Stomach smooth muscle (tissue), 2 donors: ENCODE data around the gene RUNX2.

Experiments used
- H3K27ac ChIP-seq: one replicate; pipeline ENCODE4 v1.7.0; 2013; ENCODE audit warnings: mild to moderate bottlenecking, low read length, inconsistent platforms
- H3K27me3 ChIP-seq, 2 donors: one replicate each; pipeline ENCODE4 v1.7.0; 2013; ENCODE audit warnings: low read length in 2 of 2; ENCODE audit not compliant: insufficient read depth in 2 of 2, control insufficient read depth in 1 of 2
- H3K36me3 ChIP-seq, 2 donors: one replicate each; pipeline ENCODE4 v1.7.0; 2013; ENCODE audit warnings: low read length in 2 of 2; ENCODE audit not compliant: control insufficient read depth in 2 of 2, insufficient read depth in 2 of 2
- H3K4me1 ChIP-seq: one replicate; pipeline ENCODE4 v1.7.0; 2013; ENCODE audit warnings: low read length; ENCODE audit not compliant: control insufficient read depth, insufficient read depth
- H3K4me3 ChIP-seq, 2 donors: one replicate each; pipeline ENCODE4 v1.7.0; 2013; ENCODE audit warnings: low read length in 2 of 2
- H3K9ac ChIP-seq, 2 donors: one replicate each; pipeline ENCODE4 v1.7.0; 2013; ENCODE audit warnings: low read length in 2 of 2, mild to moderate bottlenecking in 1 of 2
- H3K9me3 ChIP-seq, 2 donors: one replicate each; pipeline ENCODE4 v1.7.0; 2013; ENCODE audit warnings: low read length in 2 of 2; ENCODE audit not compliant: control insufficient read depth in 2 of 2
- donor health status: healthy.
- donor health status: Pancreatic carcinoma.

The RUNX2 gene

DNA sequence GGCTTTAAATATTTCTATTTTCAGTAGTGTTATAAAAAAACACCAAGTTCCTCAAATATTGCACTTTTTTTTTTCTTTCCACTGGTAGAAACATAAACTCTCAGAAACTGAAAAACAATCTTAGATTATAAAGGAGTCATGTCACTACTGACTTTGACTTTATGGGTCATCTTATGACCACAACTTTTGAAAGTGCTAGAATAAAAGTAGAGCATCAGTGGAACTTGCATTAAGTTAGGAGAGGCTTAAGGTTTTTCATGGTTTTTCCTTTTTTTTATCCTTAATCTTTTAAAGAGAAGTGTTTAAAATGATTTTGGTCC lies 106.2 kb downstream of the RUNX2 start:
- no peak overlapping the region for H3K27ac ChIP-seq
- no peaks in the 10 kb centered on the region for H3K36me3 ChIP-seq
- no peak overlapping the region for H3K4me3 ChIP-seq
- no peak overlapping the region for H3K9ac ChIP-seq
- H3K27me3 ChIP-seq: peaks cover 0 to 2% of the 10 kb centered on the region in 2 donors
- H3K4me1 ChIP-seq: no peaks in the 10 kb centered on the region
- no peaks in the 10 kb centered on the region for H3K9me3 ChIP-seq

DNA sequence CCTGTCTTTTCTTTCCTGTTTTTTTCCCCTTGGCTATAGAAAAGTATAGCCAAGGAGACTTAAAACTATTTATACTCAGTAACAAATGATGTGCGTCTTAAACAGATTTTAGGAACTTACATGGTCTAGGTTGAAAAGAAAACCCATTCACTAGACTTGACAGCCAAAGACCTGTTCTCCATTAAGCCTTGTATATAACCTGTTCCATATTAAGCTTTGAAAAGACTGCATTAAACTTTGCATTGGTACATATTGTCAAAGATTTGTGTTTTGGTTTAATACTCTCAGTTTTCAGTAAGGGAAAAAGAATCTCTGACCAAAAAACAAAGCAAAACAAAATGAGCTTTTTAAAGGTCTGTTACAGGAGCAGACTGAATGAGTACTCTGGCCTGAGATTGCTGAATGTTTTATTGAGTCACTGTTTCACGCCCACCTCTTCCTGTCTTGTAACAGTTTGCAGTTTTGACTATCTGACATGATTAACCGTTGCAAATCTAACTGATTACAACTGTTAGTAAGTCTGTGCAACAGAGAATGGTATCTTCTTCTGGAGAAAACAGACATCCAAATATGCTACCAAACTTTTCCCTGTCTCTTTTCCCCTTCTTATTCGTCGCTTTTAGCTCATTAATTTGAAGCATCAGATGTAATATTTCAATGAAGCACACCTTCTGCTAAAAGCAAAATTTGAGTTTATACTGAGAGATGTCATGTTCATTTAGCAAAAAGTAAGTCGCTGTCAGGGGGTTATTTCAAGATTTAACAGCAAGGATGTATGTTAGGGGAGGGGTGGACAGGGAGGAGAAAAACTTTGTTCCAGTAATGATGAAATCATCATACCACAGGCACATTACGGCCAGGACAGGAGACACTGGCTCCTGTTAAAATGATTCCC lies 108.7 kb downstream of the RUNX2 start:
- H3K9ac ChIP-seq: no peak overlapping the region
- H3K27ac ChIP-seq: no peak overlapping the region
- H3K4me3 ChIP-seq: no peak overlapping the region
- no peaks in the 10 kb centered on the region for H3K9me3 ChIP-seq
- H3K27me3 ChIP-seq: peaks cover 0 to 2% of the 10 kb centered on the region in 2 donors
- no peaks in the 10 kb centered on the region for H3K36me3 ChIP-seq
- H3K4me1 ChIP-seq: no peaks in the 10 kb centered on the region

DNA sequence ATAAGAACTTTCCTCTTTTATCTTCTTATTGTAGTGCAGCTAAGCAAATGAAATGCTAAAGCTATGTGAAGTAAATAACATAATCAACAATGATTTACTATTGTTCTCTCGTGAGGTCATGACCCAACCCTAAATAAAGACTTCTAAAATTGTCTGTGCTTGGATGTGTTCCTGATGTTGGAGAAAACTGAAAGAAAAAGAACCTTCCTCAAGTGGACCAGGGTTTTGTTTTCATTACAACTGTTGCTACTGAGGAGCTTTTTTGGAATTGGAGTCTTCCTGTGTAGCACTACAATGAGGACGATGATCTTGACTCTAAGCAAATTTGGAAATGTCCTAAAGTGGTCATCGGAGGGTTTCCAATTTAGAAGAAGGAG lies 109.3 kb downstream of the RUNX2 start:
- no peak overlapping the region for H3K9ac ChIP-seq

DNA sequence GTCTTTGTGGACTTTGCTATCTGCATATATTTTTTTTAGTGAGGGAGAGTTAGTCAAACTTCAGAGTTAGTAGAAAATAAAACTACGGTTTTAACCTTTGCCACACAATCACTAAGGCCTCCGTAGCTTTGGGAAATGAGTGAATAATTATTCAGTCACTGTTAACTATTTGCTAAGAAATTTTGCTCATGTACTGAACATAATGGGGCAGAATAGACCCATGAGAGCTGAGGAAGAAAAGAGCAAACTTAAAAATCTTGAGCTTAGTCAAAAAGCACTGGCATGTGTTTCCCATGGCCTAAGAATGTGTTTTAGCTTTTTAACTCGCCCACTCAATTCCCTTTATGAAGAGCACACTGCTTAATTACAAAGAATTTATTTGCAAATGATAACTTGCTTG lies 110.0 kb downstream of the RUNX2 start:
- no peaks in the 10 kb centered on the region for H3K4me1 ChIP-seq
- no peak overlapping the region for H3K9ac ChIP-seq
- H3K9me3 ChIP-seq: no peaks in the 10 kb centered on the region
- H3K36me3 ChIP-seq: no peaks in the 10 kb centered on the region
- H3K27ac ChIP-seq: no peak overlapping the region
- peaks cover 0 to 2% of the 10 kb centered on the region in 2 donors for H3K27me3 ChIP-seq
- H3K4me3 ChIP-seq: no peak overlapping the region

More for the DNA sequence above, 109.3 kb downstream of the RUNX2 start:
- Histone ChIP-seq H3K36me3 (no peaks in the 10 kb centered on the region), H3K27ac (no peak overlapping the region), H3K4me1 (no peaks in the 10 kb centered on the region), H3K4me3 (no peak overlapping the region), H3K9me3 (no peaks in the 10 kb centered on the region), H3K27me3 (peaks cover 0 to 2% of the 10 kb centered on the region in 2 donors)

DNA sequence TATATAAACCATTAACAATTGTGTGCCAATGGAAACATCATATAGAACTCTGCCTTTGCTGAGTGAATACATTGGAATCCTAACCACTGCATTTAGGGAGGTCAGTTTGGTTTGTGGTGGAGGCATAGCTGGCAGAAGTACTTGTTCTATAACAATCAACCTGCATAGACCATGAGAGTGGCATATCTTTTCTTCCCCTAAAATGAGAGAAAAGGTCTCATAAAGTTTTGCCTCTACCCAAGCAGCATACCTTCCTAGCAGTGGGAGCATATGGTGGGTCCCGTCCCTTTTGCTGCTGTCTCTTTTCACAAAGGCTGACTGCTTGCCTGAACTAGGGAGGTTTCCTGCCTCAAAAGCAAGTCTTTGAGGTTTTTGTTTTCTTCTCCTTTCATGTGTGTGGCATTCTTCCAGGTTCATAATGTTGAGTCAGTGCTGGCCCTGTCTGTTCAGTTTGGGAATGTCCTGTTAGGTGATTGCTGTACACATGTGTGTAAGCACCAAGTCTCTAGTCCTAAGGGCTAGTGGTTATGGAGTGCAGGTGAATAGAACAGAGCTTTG lies 110.8 kb downstream of the RUNX2 start:
- no peak overlapping the region for H3K9ac ChIP-seq
- H3K27ac ChIP-seq: no peak overlapping the region
- H3K9me3 ChIP-seq: no peaks in the 10 kb centered on the region
- H3K4me1 ChIP-seq: no peaks in the 10 kb centered on the region
- H3K27me3 ChIP-seq: peaks cover 0 to 2% of the 10 kb centered on the region in 2 donors
- H3K36me3 ChIP-seq: no peaks in the 10 kb centered on the region
- H3K4me3 ChIP-seq: no peak overlapping the region

DNA sequence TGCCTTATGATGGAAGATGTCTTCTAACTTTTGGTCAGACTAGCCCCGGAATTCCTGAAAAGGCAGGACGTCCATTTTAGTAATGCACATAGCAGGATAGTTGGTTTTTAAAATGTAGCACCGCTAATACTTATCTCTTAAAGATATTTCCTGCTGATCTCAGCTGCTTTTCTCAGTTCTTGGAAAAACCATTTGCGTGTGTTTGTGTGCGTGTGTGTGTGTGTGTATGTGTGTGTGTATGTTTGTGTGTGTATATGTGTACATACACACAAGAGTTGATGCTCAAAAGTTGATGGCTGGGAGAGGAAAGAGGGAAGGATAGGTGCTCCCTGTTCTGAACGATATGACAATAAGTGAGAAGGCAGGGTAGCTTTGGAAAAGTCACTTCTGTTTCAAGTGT lies 111.3 kb downstream of the RUNX2 start:
- Histone ChIP-seq H3K36me3 (no peaks in the 10 kb centered on the region), H3K9ac (no peak overlapping the region), H3K4me1 (no peaks in the 10 kb centered on the region), H3K27me3 (peaks cover 0 to 2% of the 10 kb centered on the region in 2 donors), H3K9me3 (no peaks in the 10 kb centered on the region), H3K27ac (no peak overlapping the region), H3K4me3 (no peak overlapping the region)

DNA sequence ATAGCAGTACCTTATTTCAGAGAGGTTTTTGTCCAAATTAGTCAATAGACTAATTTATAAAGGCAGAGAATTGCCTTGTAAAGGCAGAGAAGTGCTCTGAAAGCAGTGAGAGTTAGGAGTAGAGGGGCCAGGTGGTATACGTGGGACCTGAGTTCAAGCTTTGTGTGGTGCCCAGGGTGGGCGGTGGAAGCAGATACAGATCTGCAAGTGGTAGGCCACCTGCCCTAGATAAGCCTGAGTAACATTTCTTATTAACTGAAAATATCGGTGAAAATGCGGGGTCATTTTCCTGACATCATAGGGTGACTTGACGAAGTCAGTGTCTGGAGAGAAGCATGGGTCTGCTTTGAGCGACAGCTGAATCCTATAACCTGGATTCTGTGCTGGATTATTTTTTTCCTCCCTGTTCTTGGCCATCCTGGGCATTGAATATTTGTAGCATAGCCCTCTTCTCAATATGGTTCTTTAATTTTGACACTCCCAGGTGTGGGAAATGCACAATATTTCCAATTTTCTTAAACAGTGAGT lies 111.8 kb downstream of the RUNX2 start:
- no peaks in the 10 kb centered on the region for H3K36me3 ChIP-seq
- peaks cover 0 to 2% of the 10 kb centered on the region in 2 donors for H3K27me3 ChIP-seq
- H3K9ac ChIP-seq: no peak overlapping the region
- H3K4me1 ChIP-seq: no peaks in the 10 kb centered on the region
- H3K27ac ChIP-seq: no peak overlapping the region
- no peak overlapping the region for H3K4me3 ChIP-seq
- H3K9me3 ChIP-seq: no peaks in the 10 kb centered on the region

DNA sequence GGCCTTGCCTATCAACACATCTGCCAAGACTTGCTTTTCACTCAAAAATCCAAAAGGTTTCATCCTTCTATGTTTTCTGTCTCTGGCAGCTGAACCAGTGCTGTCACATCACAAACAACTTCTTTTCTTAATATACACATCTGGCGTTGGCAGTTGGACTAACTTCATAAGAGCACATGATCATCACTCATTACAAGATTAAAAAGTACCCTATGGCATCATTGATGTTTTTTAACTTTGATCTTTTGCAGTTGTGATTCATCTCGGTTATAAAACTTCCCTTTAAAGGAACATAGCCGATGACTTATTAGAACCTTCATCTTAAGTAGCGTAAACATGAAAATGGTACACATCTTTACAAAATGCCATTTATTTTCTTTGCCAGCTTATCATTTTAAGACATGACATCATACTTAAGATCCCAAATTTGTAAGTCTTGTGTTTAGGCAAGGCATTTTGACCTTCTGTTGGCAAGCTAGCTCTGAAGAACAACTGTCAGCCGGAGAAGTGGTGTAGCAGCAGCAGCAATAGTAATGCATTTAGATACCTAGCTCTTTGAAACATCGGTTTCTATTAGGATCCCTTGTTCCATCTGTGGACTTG lies 113.8 kb downstream of the RUNX2 start:
- no peaks in the 10 kb centered on the region for H3K36me3 ChIP-seq
- no peak overlapping the region for H3K4me3 ChIP-seq
- H3K27ac ChIP-seq: no peak overlapping the region
- H3K9me3 ChIP-seq: no peaks in the 10 kb centered on the region
- H3K27me3 ChIP-seq: no peaks in the 10 kb centered on the region
- H3K9ac ChIP-seq: no peak overlapping the region
- H3K4me1 ChIP-seq: peaks cover 4% of the 10 kb centered on the region

DNA sequence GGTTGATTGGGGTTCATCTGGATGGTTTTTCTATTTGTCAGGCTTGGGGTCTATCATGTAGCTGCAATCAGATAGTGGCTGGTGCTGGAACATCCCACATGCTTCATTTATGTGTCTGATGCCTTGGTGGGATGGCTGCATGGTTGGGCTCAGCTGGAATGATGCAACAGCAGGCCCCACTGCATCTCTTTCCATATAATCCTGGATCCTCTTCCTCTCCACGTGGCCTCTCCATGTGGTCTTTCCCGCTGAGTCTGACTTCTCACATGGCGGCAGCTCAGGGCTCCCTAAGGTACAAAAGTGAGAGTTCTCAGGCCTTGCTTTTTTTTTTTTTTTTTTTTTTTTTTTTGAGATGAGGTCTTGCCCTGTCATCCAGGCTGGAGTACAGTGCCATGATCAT lies 114.6 kb downstream of the RUNX2 start:
- Histone ChIP-seq H3K4me3 (no peak overlapping the region), H3K27ac (no peak overlapping the region), H3K4me1 (peaks cover 4% of the 10 kb centered on the region), H3K27me3 (no peaks in the 10 kb centered on the region), H3K36me3 (no peaks in the 10 kb centered on the region), H3K9ac (no peak overlapping the region), H3K9me3 (no peaks in the 10 kb centered on the region)

DNA sequence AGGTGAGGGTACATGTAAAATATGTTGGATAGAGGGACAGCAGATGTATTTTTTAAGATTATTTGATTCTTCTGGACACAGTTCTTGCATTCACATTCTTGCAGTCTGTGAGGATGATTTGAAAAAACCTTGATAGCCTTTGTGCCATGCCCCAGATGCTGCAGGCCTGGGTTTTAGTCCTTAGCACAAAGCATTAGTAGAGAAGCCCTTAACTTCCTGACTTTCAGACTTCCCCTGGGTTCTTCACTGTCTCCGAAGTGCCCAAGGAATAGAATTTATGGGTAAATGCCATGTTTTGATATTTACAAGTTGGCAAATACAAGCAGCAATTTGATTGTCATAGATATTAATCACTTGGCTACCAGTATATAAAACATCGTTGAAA lies 117.2 kb downstream of the RUNX2 start:
- H3K27ac ChIP-seq: no peak overlapping the region
- no peak overlapping the region for H3K9ac ChIP-seq
- H3K36me3 ChIP-seq: no peaks in the 10 kb centered on the region
- H3K9me3 ChIP-seq: no peaks in the 10 kb centered on the region
- no peak overlapping the region for H3K4me3 ChIP-seq
- no peaks in the 10 kb centered on the region for H3K27me3 ChIP-seq
- peaks cover 4% of the 10 kb centered on the region for H3K4me1 ChIP-seq
